SK-N-MC (cell line): Measurements from ENCODE around the gene DTNA.

ENCODE experiments used
- DNase-seq: peaks from one replicate; pipeline ENCODE4 v3.0.0-alpha.2; 2011; ENCODE audit warnings: low read depth, low spot score
- H3K27ac ChIP-seq: fragments of 200-600 bp; sonication (generic); 2 replicates; pipeline ENCODE4 v1.5.1; 2016; ENCODE audit warnings: mixed run types
- H3K36me3 ChIP-seq: fragments of 200-600 bp; sonication (generic); 2 replicates; pipeline ENCODE4 v1.6.1; 2017; ENCODE audit warnings: antibody characterized with exemption, low read length, mixed read lengths; ENCODE audit not compliant: insufficient read depth
- H3K4me3 ChIP-seq: fragments of 200-600 bp; sonication (generic); 2 replicates; pipeline ENCODE4 v1.5.1; 2016
- H3K9ac ChIP-seq: fragments of 200-600 bp; sonication (generic); 2 replicates; pipeline ENCODE4 v1.8.0; 2017; ENCODE audit warnings: mixed run types, mixed read lengths; ENCODE audit not compliant: insufficient read length
- H3K9me3 ChIP-seq: fragments of 200-600 bp; sonication (generic); 2 replicates; pipeline ENCODE4 v1.6.1; 2017; ENCODE audit warnings: low read depth, mild to moderate bottlenecking, antibody characterized with exemption, low read length, moderate library complexity, mixed read lengths
- EZH2 ChIP-seq: fragments of 200-600 bp; sonication (generic); IDR thresholded peaks from one replicate; pipeline ENCODE4 v1.6.1; 2017; ENCODE audit warnings: antibody characterized with exemption
- FOXP2 ChIP-seq: optimal IDR thresholded peaks from 2 replicates; pipeline ENCODE3; 2011; ENCODE audit warnings: mild to moderate bottlenecking, moderate library complexity; ENCODE audit not compliant: insufficient read depth; ENCODE audit errors: extremely low read length, control extremely low read depth
- POLR2AphosphoS5 ChIP-seq: IDR thresholded peaks from 2 replicates; pipeline ENCODE4 v1.6.1; 2012; ENCODE audit warnings: mild to moderate bottlenecking, low read depth, low read length, borderline replicate concordance

DTNA gene

GRCh38 chr18:34744569-34744968 lies 34.5 kb downstream of the DTNA start:
- H3K36me3 ChIP-seq: no peaks in the 10 kb centered on the region
- H3K9ac ChIP-seq: no peak overlapping the region
- DNase-seq: no peak
- H3K9me3 ChIP-seq: no peaks in the 10 kb centered on the region
- no peak for TF ChIP-seq FOXP2
- TF ChIP-seq POLR2AphosphoS5: no peak
- no peak for TF ChIP-seq EZH2
- no peak overlapping the region for H3K4me3 ChIP-seq
- no peak overlapping the region for H3K27ac ChIP-seq

- H3K9ac ChIP-seq: no peak overlapping the region
- TF ChIP-seq POLR2AphosphoS5: no peak
- no peak for TF ChIP-seq EZH2
- no peak for TF ChIP-seq FOXP2
Measured at GRCh38 chr18:34746614-34747013, 36.5 kb downstream of the DTNA start.

GRCh38 chr18:34749721-34750120 lies 39.6 kb downstream of the DTNA start:
- Histone ChIP-seq H3K27ac (no peak overlapping the region), H3K4me3 (no peak overlapping the region), H3K9ac (no peak overlapping the region), H3K36me3 (no peaks in the 10 kb centered on the region), H3K9me3 (no peaks in the 10 kb centered on the region)
- DNase-seq: no peak
- TF ChIP-seq POLR2AphosphoS5 (no peak), FOXP2 (no peak), EZH2 (no peak)

More at GRCh38 chr18:34746614-34747013, 36.5 kb downstream of the DTNA start:
- H3K27ac ChIP-seq: no peak overlapping the region
- DNase-seq: no peak
- H3K9me3 ChIP-seq: no peaks in the 10 kb centered on the region
- H3K36me3 ChIP-seq: no peaks in the 10 kb centered on the region
- no peak overlapping the region for H3K4me3 ChIP-seq

GRCh38 chr18:34752056-34752455 lies 42.0 kb downstream of the DTNA start:
- H3K4me3 ChIP-seq: no peak overlapping the region
- H3K9me3 ChIP-seq: no peaks in the 10 kb centered on the region
- no peaks in the 10 kb centered on the region for H3K36me3 ChIP-seq
- H3K27ac ChIP-seq: no peak overlapping the region
- TF ChIP-seq EZH2 (no peak), POLR2AphosphoS5 (no peak), FOXP2 (no peak)
- DNase-seq: no peak
- no peak overlapping the region for H3K9ac ChIP-seq

GRCh38 chr18:34754300-34754699 lies 44.2 kb downstream of the DTNA start:
- TF ChIP-seq EZH2: no peak
- TF ChIP-seq FOXP2: no peak
- TF ChIP-seq POLR2AphosphoS5: no peak
- Histone ChIP-seq H3K27ac (no peak overlapping the region), H3K9ac (no peak overlapping the region), H3K9me3 (no peaks in the 10 kb centered on the region), H3K36me3 (no peaks in the 10 kb centered on the region), H3K4me3 (no peak overlapping the region)
- DNase-seq: no peak

- no peak for TF ChIP-seq FOXP2
- TF ChIP-seq EZH2: no peak
- TF ChIP-seq POLR2AphosphoS5: no peak
- Histone ChIP-seq H3K9ac (no peak overlapping the region), H3K27ac (no peak overlapping the region), H3K36me3 (no peaks in the 10 kb centered on the region), H3K9me3 (no peaks in the 10 kb centered on the region), H3K4me3 (no peak overlapping the region)
- no peak for DNase-seq
Measured at GRCh38 chr18:34757666-34758065, 47.6 kb downstream of the DTNA start.

GRCh38 chr18:34758378-34758948 lies 48.4 kb downstream of the DTNA start:
- Histone ChIP-seq H3K9ac (no peak overlapping the region), H3K36me3 (no peaks in the 10 kb centered on the region), H3K4me3 (no peak overlapping the region), H3K27ac (no peak overlapping the region), H3K9me3 (no peaks in the 10 kb centered on the region)
- no peak for TF ChIP-seq EZH2
- no peak for DNase-seq

- H3K9ac ChIP-seq: no peak overlapping the region
- no peak overlapping the region for H3K27ac ChIP-seq
- H3K9me3 ChIP-seq: no peaks in the 10 kb centered on the region
- TF ChIP-seq FOXP2: no peak
- no peak for TF ChIP-seq POLR2AphosphoS5
- no peak for TF ChIP-seq EZH2
- H3K36me3 ChIP-seq: no peaks in the 10 kb centered on the region
- no peak overlapping the region for H3K4me3 ChIP-seq
- DNase-seq: no peak
Measured at GRCh38 chr18:34760444-34760843, 50.3 kb downstream of the DTNA start.

GRCh38 chr18:34764451-34764850 lies 54.4 kb downstream of the DTNA start:
- Histone ChIP-seq H3K9me3 (no peaks in the 10 kb centered on the region), H3K36me3 (no peaks in the 10 kb centered on the region), H3K9ac (no peak overlapping the region), H3K27ac (no peak overlapping the region), H3K4me3 (no peak overlapping the region)
- TF ChIP-seq EZH2: no peak
- TF ChIP-seq POLR2AphosphoS5: no peak
- TF ChIP-seq FOXP2: no peak
- DNase-seq: no peak

- H3K4me3 ChIP-seq: no peak overlapping the region
- H3K36me3 ChIP-seq: no peaks in the 10 kb centered on the region
- H3K9me3 ChIP-seq: no peaks in the 10 kb centered on the region
- DNase-seq: no peak
- H3K27ac ChIP-seq: no peak overlapping the region
- no peak for TF ChIP-seq FOXP2
- no peak for TF ChIP-seq EZH2
- TF ChIP-seq POLR2AphosphoS5: no peak
- no peak overlapping the region for H3K9ac ChIP-seq
Measured at GRCh38 chr18:34767601-34768027, 57.5 kb downstream of the DTNA start.
